Amniotic epithelial cell (primary cell): ENCODE results near the gene HOXA7.
A peak's percentile ranks its signal among the peaks of the same experiment; 100 is the strongest.

Experiments
- DNase-seq: peaks from one replicate; pipeline ENCODE4 v3.0.0-alpha.2; 2010; ENCODE audit warnings: low read depth

The HOXA7 gene

DNA sequence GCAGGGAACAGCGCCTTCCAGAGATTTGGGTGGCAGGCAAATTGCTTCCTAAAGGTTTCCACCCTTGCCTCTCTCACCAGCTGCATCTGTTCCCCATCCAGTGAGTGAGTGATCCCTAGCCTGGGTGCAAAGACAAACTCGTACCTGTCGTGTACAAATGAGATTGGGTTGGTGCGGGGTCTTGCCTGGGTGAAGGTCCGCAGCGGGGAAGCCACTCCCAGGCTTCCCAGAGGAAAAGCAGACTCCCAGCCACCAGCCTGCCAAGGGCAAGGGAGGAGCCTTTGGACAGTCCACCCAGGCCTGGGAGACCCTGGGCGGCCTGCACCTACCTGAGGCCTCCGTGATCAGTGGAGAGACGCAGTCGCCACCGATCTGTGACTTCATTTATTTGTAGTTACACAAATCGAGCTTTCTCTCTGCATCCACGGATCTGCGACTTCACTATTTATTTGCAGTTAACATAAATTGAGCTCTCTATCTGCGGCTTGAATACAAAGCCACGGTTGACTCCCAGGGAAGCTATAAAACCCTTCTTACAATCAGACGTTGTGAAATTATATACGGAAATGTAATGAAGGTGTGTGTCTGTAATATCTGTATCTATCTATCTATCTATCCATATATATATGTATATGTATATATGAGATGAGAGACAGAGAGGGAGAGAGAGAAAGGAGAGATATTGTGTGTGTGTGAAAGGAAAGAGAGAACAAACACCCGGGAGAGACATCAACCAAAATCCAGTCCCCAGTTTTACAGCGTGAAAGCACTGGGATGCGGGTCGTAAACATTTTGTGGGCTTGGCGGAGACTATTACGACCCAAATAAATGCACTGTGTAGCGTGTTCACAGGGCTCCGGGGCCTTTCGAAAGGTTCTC lies 3.0 kb upstream of the HOXA7 start:
- no peak for DNase-seq

GRCh38 chr7:27158436-27159265 lies 2.2 kb upstream of the HOXA7 start:
- no peak for DNase-seq

DNA sequence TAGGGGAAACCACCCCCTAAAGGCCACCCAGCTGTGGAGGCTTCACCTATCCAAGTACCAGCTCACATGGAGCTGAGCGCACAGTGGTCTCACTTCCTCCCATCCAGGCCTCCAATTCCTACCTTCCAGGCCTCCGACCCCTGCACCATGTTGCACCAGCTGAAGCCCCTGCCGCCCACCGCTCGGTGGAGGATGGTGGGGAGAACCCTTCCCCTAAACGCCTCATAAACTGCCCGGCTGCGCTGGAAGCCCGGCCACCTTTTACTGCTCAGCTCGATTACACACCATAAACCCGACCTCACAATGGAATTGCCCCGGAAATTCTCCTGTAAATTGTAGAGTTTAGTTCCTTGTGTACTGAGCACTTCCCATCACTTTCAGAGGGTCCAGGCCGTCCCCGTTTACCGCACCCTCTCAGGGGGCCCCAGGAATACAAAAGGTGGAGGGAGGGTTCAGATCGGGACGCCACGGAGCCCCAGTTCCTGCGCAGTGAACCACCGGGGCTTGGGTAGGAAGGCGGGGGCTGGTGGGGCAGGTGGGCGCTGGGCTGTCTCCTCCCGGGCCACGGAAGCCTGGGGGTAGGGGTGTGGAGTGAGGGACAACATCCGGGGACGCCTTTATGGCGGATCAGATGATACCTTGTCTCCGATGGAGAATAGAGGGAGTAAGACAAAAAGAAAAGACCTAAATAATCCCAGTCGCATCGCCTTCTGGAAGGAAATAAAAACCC lies 1.4 kb upstream of the HOXA7 start:
- no peak for DNase-seq

GRCh38 chr7:27156916-27157701 lies 634 bp upstream of the HOXA7 start:
- no peak for DNase-seq

DNA sequence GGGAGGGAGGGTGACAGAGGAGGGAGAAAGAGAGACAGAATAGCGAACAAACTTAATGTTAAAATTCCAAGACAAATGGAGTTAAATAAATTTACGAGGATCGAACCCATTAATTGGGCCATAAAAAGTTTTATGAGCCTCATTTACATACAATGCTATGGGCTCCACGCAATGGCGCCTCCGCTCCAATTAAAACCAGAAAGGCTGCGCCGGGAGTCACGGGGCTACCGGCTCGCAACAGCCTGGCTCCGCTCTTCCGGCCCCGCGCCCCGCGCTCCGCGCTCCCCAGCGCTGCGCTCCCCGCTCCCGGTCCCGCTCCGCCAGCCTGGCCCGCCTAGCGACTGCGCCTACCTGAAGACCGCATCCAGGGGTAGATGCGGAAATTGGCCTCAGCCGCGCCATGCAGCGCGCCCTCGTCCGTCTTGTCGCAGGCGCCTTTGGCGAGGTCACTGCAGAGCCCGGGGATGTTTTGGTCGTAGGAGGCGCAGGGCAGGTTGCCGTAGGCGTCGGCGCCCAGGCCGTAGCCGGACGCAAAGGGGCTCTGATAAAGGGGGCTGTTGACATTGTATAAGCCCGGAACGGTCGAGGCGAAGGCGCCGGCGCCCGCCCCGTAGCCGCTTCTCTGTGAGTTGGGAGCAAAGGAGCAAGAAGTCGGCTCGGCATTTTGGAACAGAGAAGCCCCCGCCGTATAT lies 513 bp downstream of the HOXA7 start:
- no peak for DNase-seq

- no peak for DNase-seq
These were observed 1.3 kb downstream of the HOXA7 start for GRCh38 chr7:27154901-27155815.

GRCh38 chr7:27154369-27154768 lies 2.1 kb downstream of the HOXA7 start:
- DNase-seq = no peak

DNA sequence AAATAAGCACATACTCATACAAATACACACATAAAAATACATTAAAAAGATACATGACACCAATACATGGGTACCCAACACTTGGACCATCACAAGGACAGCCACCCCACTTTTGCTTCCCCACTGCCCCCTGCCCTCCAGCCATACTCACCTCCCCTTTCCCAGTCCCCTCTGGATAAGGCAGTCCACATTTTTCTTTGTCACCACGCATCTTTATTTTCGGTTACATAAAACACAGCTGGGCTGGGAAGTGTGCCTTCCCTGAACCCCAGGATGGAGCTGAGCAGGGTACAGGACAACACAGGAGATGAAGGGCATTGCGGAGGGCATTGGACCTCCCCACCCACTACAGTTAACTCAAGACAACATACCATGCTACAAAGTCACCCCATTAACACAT lies 2.9 kb downstream of the HOXA7 start:
- DNase-seq = no peak

- DNase-seq = no peak
These were observed 3.5 kb downstream of the HOXA7 start for GRCh38 chr7:27152816-27153442.

DNA sequence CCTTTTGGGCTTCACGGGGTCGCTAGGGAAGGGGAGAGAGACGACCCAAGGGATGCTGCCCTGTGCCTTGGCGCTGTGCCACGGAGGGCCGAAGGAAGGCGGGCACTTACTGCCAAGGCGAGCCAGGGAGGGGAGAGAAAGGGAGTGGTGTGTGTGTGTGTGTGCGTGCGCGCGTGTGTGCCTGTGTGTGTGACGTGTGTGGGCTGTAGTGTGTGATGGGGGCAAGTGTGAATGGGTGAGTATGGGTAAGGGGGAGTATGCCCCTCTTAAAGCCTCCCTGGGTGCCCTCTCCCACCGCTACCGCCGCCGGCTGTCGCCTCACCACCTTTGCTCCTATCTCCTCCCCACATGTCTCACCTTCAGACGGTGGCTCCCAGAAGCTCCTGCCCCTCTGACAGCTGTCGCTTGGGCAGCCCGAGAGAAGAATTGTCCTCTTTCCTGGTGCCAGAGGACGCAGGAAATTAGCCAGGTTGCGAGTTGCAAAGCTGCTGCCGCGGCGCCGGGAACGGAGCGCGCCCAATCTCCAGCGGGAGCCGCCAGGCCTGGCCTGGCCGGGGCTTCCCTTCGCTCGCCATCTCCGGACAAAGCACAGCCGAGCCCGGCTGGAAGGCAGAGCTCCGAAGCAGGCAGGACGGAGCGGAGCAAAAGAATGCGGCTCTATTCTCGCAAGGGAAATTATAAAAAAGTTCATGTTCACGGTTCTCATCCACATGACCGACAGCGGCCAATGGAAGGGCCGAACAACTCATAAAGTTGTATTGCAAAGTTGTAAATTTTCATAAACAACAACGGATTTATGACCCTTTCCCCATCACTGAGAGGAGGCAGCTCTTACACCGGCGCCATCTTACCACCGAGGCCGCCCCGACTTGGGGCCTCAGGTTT lies 4.3 kb downstream of the HOXA7 start, which contains the start of gene HOXA3:
Gene HOXA3, minus strand, starts transcription at position 653 of the 885 bp plus-strand sequence. CDS start 41,943 bp downstream, outside the sequence.
- no peak for DNase-seq

DNA sequence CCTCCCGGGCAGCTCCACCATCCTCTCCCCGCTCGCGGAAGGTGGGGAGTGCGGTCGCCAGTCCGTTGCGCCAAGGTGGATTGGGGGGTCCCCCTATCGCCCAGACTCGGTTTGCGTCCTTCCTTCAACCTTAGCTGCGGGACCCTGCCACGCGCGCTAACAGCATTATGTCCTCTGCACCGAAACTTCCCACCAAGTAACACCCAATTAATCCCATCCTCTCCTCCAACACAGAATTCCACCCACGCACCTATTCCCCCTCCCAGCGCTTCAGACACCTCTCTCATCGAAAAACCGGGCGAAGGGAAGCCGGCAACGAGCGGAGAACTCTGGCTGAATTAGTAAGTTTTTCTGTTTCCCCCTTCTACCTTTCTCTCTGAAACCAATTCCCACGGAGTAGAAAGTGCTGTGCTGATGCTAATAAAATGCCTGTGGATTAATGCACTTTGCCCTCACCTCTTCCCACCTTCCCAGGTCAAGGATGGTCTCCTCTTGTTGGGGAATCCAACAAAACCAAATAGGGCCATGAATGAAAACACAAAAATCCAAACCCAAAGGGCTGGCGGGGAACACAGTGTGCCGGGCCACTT lies 5.0 kb downstream of the HOXA7 start:
- no peak for DNase-seq

- peak; percentile 42 for DNase-seq
These were observed 5.7 kb downstream of the HOXA7 start for GRCh38 chr7:27150568-27151340.

DNA sequence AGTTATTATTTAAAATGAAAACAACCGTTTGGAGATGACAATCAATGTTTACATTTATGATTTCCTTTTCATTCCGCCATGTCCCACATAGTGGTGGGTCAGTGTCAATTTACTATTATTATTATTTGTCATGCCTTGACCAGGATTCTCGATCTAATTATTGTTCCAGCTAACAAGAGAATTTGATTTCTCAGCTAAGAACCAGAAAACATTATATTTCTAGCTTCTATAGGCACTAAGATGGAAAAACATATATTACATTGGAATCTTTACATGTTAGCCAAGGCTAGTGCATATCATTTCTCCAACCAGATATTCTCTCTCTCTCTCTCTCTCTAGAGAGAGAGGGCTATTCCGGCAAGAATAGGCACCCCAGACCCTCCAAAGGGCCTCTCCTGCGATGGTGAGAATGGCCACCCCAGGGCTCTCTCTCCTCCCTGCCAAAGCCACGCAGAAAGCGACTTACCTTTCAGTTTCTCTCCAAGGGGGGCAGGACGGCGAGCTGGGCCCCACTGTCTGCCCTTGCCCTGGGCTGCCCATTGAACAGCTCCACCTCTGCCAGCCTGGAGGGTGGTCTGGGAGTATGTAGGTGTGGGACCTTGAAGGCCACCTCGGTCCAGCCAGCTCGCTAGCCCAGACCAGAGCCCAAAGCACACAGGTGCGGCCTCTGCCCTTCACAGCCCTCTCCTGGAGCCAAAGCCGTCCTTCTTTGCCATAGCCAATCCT lies 6.5 kb downstream of the HOXA7 start:
- no peak for DNase-seq

DNA sequence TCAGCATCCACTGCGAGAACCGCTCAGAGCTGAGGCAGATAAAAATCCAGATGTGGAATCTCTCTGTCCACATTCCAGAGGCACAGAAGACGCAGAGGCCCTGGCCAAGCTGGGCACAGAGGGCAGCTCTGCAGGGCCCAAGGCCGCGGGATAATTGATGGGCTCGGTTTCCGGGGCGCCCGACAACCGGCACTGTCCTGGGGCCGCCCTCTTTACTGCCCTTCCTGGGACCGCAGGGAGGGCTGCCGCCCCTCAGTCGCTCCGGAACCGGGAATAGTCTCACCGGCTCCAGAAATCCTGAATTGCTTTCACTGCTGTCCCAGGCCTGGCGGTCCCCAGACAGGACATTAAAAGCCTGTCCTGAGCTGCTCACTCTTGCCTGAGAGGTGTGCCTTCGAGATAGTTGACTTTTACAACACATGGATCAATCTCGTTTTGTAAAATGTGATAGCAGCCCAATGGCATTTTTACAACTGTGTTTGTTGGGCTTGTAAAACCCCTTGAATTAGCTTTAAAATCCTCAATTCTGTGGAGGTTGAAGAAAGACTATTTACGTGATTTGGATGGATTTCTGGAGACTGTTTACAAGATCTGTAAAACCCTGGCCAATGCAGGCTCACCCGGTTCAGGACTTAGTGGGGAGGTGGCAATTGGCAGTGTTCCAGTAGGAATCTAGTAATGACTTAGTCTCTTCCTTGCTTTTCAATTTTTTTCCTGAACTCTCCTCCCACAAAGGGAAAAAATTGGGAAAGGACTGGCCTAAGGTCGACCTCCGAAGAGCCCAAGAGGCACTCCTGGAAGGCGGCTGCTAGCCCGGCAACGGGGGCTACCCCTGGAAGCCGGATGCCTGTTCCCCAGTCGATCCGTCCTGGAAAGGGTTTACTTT lies 7.5 kb downstream of the HOXA7 start:
- no peak for DNase-seq

- no peak for DNase-seq
These were observed 8.3 kb downstream of the HOXA7 start for GRCh38 chr7:27148031-27148755.
